Urinary bladder (tissue), 4 donors: ENCODE measurements around the gene ZDHHC12. TPM values are rescaled to one million over a fixed set of nuclear protein-coding genes. Genes with fewer than 3 reads are reported as not detected.

ENCODE experiments used
- DNase-seq: peaks from one replicate; pipeline ENCODE4 v3.0.0-alpha.2; 2015; ENCODE audit errors: extremely low spot score
- H3K27ac ChIP-seq: one replicate; pipeline ENCODE4 v1.5.1; 2013; ENCODE audit warnings: low read depth, mild to moderate bottlenecking, moderate library complexity
- H3K36me3 ChIP-seq: one replicate; pipeline ENCODE4 v1.6.1; 2013; ENCODE audit warnings: mild to moderate bottlenecking, moderate library complexity; ENCODE audit not compliant: insufficient read depth
- H3K4me1 ChIP-seq: one replicate; pipeline ENCODE4 v1.6.1; 2013; ENCODE audit warnings: mild to moderate bottlenecking, moderate library complexity; ENCODE audit not compliant: insufficient read depth
- H3K4me3 ChIP-seq: one replicate; pipeline ENCODE4 v1.5.1; 2013; ENCODE audit warnings: low read depth, low read length
- WGBS: extraction: QIAGEN DNeasy Blood & Tissue Kit; methylation state at CpG from one replicate; pipeline ENCODE4 v1.1.7; 2013; 5-methylcytosine and 5-hydroxymethylcytosine counted together
- polyA plus RNA-seq: library from polyadenylated mRNA; stranded (reverse); fragments of 200-250 nt; gene quantifications from one replicate; pipeline ENCODE4 v1.2.3, GENCODE V29; 2013
- total RNA-seq: library from RNA; depleted of rRNA; stranded (reverse); fragments of >200 nt; gene quantifications from one replicate; pipeline ENCODE4 v1.2.3, GENCODE V29; 2014
- donor health status: healthy with polysubstance abuse.
- donor health status: healthy.

ZDHHC12 gene
- total and polyA plus RNA-seq, 2 donors = 6.3 to 35.5 TPM

GRCh38 chr9:128747241-128747640, 23.3 kb upstream of the ZDHHC12 start:
- H3K4me1 ChIP-seq = no peaks in the 10 kb centered on the region
- H3K27ac ChIP-seq = no peak overlapping the region
- H3K36me3 ChIP-seq = peaks cover 6% of the 10 kb centered on the region
- DNase-seq = no peak
- WGBS = 93% methylated on average over 1 of the region's 1 CpG
- H3K4me3 ChIP-seq = no peak overlapping the region

- peaks cover 3% of the 10 kb centered on the region for H3K36me3 ChIP-seq
- no peaks in the 10 kb centered on the region for H3K4me1 ChIP-seq
- DNase-seq = no peak
- H3K4me3 ChIP-seq = no peak overlapping the region
- 98% methylated on average over 1 of the region's 1 CpG for WGBS
- no peak overlapping the region for H3K27ac ChIP-seq
Observed at GRCh38 chr9:128743421-128743820, 19.5 kb upstream of the ZDHHC12 start.

- WGBS = 85% methylated on average over 20 of the region's 20 CpGs
- Histone ChIP-seq H3K27ac (no peak overlapping the region), H3K36me3 (peaks cover 3% of the 10 kb centered on the region), H3K4me3 (no peak overlapping the region), H3K4me1 (no peaks in the 10 kb centered on the region)
- no peak for DNase-seq
Observed at GRCh38 chr9:128742401-128742800, 18.5 kb upstream of the ZDHHC12 start.

- H3K4me1 ChIP-seq = no peaks in the 10 kb centered on the region
- H3K4me3 ChIP-seq = no peak overlapping the region
- no peak overlapping the region for H3K27ac ChIP-seq
- DNase-seq = no peak
- WGBS = 80% methylated on average over 2 of the region's 2 CpGs
- no peaks in the 10 kb centered on the region for H3K36me3 ChIP-seq
Observed at GRCh38 chr9:128735373-128735772, 11.4 kb upstream of the ZDHHC12 start.

GRCh38 chr9:128733256-128733655, 9.3 kb upstream of the ZDHHC12 start:
- Histone ChIP-seq H3K27ac (no peak overlapping the region), H3K4me3 (no peak overlapping the region), H3K36me3 (no peaks in the 10 kb centered on the region), H3K4me1 (no peaks in the 10 kb centered on the region)
- DNase-seq = peak; percentile 6
- 29% methylated on average over 9 of the region's 9 CpGs for WGBS

GRCh38 chr9:128732576-128732975, 8.6 kb upstream of the ZDHHC12 start:
- H3K4me3 ChIP-seq = no peak overlapping the region
- H3K4me1 ChIP-seq = no peaks in the 10 kb centered on the region
- H3K36me3 ChIP-seq = no peaks in the 10 kb centered on the region
- no peak for DNase-seq
- 90% methylated on average over 13 of the region's 13 CpGs for WGBS
- H3K27ac ChIP-seq = no peak overlapping the region

GRCh38 chr9:128731691-128732090, 7.8 kb upstream of the ZDHHC12 start:
- DNase-seq = no peak
- Histone ChIP-seq H3K36me3 (no peaks in the 10 kb centered on the region), H3K4me1 (no peaks in the 10 kb centered on the region), H3K4me3 (no peak overlapping the region), H3K27ac (no peak overlapping the region)
- 86% methylated on average over 9 of the region's 9 CpGs for WGBS

- H3K36me3 ChIP-seq = no peaks in the 10 kb centered on the region
- no peak for DNase-seq
- 86% methylated on average over 13 of the region's 13 CpGs for WGBS
- no peak overlapping the region for H3K4me3 ChIP-seq
- no peak overlapping the region for H3K27ac ChIP-seq
- no peaks in the 10 kb centered on the region for H3K4me1 ChIP-seq
Observed at GRCh38 chr9:128731093-128731492, 7.2 kb upstream of the ZDHHC12 start.

GRCh38 chr9:128729766-128730517, 6.0 kb upstream of the ZDHHC12 start:
- 89% methylated on average over 27 of the region's 27 CpGs for WGBS

GRCh38 chr9:128729302-128729701, 5.4 kb upstream of the ZDHHC12 start:
- H3K36me3 ChIP-seq = no peaks in the 10 kb centered on the region
- no peak overlapping the region for H3K4me3 ChIP-seq
- no peaks in the 10 kb centered on the region for H3K4me1 ChIP-seq
- WGBS = 71% methylated on average over 5 of the region's 5 CpGs
- DNase-seq = no peak
- no peak overlapping the region for H3K27ac ChIP-seq

More at GRCh38 chr9:128729766-128730517, 6.0 kb upstream of the ZDHHC12 start:
- Histone ChIP-seq H3K4me3 (no peak overlapping the region), H3K27ac (no peak overlapping the region), H3K36me3 (no peaks in the 10 kb centered on the region), H3K4me1 (no peaks in the 10 kb centered on the region)
- DNase-seq = no peak

- H3K4me3 ChIP-seq = no peak overlapping the region
Observed at GRCh38 chr9:128728298-128728697, 4.4 kb upstream of the ZDHHC12 start.

GRCh38 chr9:128727640-128728248, 3.8 kb upstream of the ZDHHC12 start:
- no peak for DNase-seq
- Histone ChIP-seq H3K36me3 (no peaks in the 10 kb centered on the region), H3K4me3 (no peak overlapping the region), H3K27ac (no peak overlapping the region), H3K4me1 (no peaks in the 10 kb centered on the region)
- WGBS = 85% methylated on average over 5 of the region's 5 CpGs

More at GRCh38 chr9:128728298-128728697, 4.4 kb upstream of the ZDHHC12 start:
- H3K27ac ChIP-seq = no peak overlapping the region
- no peaks in the 10 kb centered on the region for H3K36me3 ChIP-seq
- WGBS = 62% methylated on average over 7 of the region's 7 CpGs
- no peak for DNase-seq
- no peaks in the 10 kb centered on the region for H3K4me1 ChIP-seq

- Histone ChIP-seq H3K27ac (no peak overlapping the region), H3K4me3 (peak overlapping the region; percentile 64), H3K4me1 (no peaks in the 10 kb centered on the region), H3K36me3 (no peaks in the 10 kb centered on the region)
- WGBS = 22% methylated on average over 10 of the region's 10 CpGs
- no peak for DNase-seq
Observed at GRCh38 chr9:128724744-128725211, 851 bp upstream of the ZDHHC12 start.

GRCh38 chr9:128723352-128723865, 518 bp downstream of the ZDHHC12 start:
- 43% methylated on average over 7 of the region's 7 CpGs for WGBS
- Histone ChIP-seq H3K4me3 (peak overlapping the region; percentile 64), H3K27ac (peak overlapping the region; percentile 69), H3K4me1 (no peaks in the 10 kb centered on the region), H3K36me3 (no peaks in the 10 kb centered on the region)
- DNase-seq = no peak
